PC-3 (cell line): Measurements from ENCODE around the gene NELFB.

Experiments
- CTCF ChIP-seq: fragments of 300-600 bp; sonication (generic); conservative IDR thresholded peaks from 2 replicates; pipeline ENCODE4 v1.5.1; 2017; ENCODE audit warnings: antibody characterized with exemption, low read depth, mild to moderate bottlenecking, low read length
- EZH2 ChIP-seq: fragments of 300-600 bp; sonication (generic); IDR thresholded peaks from one replicate; pipeline ENCODE4 v1.6.1; 2017; ENCODE audit warnings: antibody characterized with exemption, mild to moderate bottlenecking, low read length; ENCODE audit not compliant: unreplicated experiment
- EZH2phosphoT487 ChIP-seq: fragments of 300-600 bp; sonication (generic); IDR thresholded peaks from 2 replicates; pipeline ENCODE4 v1.6.1; 2018; ENCODE audit warnings: mild to moderate bottlenecking, antibody characterized with exemption, low read length, borderline replicate concordance

DNA sequence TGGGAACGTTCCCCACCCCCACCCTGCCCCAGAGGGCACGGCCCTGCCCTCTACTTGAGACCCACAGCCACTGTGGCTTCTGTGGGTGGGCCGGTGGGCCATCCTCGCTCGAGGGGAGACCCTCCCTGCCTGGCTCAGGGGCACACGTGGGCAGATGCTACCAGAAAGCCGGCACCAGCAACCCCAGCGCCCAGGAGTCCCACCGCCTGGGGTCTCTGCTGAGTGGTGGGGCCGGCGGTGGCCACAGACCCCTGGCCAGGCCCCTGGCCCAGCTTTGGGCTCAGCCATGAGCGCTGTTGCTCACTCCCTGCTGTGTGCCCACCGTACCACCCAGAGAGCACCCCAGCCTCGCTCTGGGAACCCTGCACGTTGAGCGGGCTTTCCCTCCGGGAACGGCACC is 63.5 kb downstream of the NELFB start:
- TF ChIP-seq CTCF, result no peak
- no peak for TF ChIP-seq EZH2phosphoT487
- TF ChIP-seq EZH2, result no peak
